ENCODE data around the gene CXCR6. TPM values are rescaled to one million over a fixed set of nuclear protein-coding genes. Genes with fewer than 3 reads are reported as not detected.

CXCR6 gene
- total RNA-seq, 1 experiment from 2014 or later: not detected

DNA sequence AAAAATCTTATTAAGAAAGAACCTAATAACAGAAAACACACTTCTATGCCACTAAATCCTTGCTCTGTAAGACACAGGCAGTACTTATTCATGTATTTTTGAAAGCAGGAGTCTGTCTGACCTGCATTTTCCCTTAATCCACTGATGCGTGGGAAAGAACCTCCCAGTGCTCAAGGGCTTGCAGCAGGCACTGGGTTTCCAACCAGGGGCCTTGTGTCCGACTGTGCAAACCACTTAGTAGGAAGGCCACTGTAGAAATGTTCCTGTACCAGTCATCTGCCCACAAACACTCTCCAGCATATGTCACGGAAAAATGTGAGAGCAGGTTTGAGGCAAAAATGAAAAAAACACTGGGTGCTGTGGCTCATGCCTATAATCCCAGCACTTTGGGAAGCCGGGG lies 12.4 kb downstream of the CXCR6 start (continued):
- TF ChIP-seq, protein P1, sequence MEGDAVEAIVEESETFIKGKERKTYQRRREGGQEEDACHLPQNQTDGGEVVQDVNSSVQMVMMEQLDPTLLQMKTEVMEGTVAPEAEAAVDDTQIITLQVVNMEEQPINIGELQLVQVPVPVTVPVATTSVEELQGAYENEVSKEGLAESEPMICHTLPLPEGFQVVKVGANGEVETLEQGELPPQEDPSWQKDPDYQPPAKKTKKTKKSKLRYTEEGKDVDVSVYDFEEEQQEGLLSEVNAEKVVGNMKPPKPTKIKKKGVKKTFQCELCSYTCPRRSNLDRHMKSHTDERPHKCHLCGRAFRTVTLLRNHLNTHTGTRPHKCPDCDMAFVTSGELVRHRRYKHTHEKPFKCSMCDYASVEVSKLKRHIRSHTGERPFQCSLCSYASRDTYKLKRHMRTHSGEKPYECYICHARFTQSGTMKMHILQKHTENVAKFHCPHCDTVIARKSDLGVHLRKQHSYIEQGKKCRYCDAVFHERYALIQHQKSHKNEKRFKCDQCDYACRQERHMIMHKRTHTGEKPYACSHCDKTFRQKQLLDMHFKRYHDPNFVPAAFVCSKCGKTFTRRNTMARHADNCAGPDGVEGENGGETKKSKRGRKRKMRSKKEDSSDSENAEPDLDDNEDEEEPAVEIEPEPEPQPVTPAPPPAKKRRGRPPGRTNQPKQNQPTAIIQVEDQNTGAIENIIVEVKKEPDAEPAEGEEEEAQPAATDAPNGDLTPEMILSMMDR (IDR thresholded peaks at IDR 0.05): no peak

DNA sequence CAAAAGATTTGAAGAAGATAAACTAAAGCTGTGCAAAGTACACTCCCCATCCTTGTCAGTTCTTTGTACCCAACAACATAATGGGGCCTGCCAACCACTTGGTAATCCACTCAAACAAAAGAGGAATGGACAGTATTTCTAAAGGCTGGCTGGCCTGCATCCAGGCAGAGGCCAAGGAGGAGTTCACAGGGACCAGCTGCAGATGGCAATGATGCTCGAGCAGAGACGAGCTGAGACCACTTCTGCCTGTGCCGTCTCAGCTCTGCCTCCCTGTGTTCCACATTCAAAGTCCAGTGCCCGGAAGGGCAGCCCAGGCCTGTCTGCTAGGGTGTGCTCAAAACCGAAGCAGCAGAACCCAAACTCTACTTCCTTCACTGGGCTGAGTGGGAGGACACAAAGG lies 14.3 kb downstream of the CXCR6 start:
- no peak overlapping the region for H3K4me3 Mint-ChIP-seq
- H3K4me1 Mint-ChIP-seq: no peaks in the 10 kb centered on the region
- H3K27me3 Mint-ChIP-seq (ENCODE audit: low read depth): no peaks in the 10 kb centered on the region
- TF ChIP-seq, protein P2, sequence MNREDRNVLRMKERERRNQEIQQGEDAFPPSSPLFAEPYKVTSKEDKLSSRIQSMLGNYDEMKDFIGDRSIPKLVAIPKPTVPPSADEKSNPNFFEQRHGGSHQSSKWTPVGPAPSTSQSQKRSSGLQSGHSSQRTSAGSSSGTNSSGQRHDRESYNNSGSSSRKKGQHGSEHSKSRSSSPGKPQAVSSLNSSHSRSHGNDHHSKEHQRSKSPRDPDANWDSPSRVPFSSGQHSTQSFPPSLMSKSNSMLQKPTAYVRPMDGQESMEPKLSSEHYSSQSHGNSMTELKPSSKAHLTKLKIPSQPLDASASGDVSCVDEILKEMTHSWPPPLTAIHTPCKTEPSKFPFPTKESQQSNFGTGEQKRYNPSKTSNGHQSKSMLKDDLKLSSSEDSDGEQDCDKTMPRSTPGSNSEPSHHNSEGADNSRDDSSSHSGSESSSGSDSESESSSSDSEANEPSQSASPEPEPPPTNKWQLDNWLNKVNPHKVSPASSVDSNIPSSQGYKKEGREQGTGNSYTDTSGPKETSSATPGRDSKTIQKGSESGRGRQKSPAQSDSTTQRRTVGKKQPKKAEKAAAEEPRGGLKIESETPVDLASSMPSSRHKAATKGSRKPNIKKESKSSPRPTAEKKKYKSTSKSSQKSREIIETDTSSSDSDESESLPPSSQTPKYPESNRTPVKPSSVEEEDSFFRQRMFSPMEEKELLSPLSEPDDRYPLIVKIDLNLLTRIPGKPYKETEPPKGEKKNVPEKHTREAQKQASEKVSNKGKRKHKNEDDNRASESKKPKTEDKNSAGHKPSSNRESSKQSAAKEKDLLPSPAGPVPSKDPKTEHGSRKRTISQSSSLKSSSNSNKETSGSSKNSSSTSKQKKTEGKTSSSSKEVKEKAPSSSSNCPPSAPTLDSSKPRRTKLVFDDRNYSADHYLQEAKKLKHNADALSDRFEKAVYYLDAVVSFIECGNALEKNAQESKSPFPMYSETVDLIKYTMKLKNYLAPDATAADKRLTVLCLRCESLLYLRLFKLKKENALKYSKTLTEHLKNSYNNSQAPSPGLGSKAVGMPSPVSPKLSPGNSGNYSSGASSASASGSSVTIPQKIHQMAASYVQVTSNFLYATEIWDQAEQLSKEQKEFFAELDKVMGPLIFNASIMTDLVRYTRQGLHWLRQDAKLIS (CRISPR knock-in tag; IDR thresholded peaks at IDR 0.05; ENCODE audit: borderline replicate concordance): no peak
- TF ChIP-seq SP1 (CRISPR knock-in tag; conservative IDR thresholded peaks at IDR 0.05) (no peak), ZBTB21 (CRISPR knock-in tag; IDR thresholded peaks at IDR 0.05; ENCODE audit: borderline replicate concordance) (no peak), NFATC4 (CRISPR knock-in tag; IDR thresholded peaks at IDR 0.05) (no peak), SMAD4 (CRISPR knock-in tag; IDR thresholded peaks at IDR 0.05) (no peak), GTF2I (CRISPR knock-in tag; conservative IDR thresholded peaks at IDR 0.05) (no peak), ELF4 (CRISPR knock-in tag; IDR thresholded peaks at IDR 0.05; ENCODE audit: low read depth) (no peak), HMGA2 (CRISPR knock-in tag; IDR thresholded peaks at IDR 0.05) (no peak), MXD4 (CRISPR knock-in tag; IDR thresholded peaks at IDR 0.05; ENCODE audit: borderline replicate concordance) (no peak), ZNF396 (CRISPR knock-in tag; IDR thresholded peaks at IDR 0.05; ENCODE audit: borderline replicate concordance) (no peak), ETV6 (CRISPR knock-in tag; IDR thresholded peaks at IDR 0.05) (no peak), SMAD3 (CRISPR knock-in tag; IDR thresholded peaks at IDR 0.05; ENCODE audit: borderline replicate concordance) (no peak), ZNF416 (CRISPR knock-in tag; IDR thresholded peaks at IDR 0.05) (no peak), TEAD1 (CRISPR knock-in tag; IDR thresholded peaks at IDR 0.05) (no peak)
- TF ChIP-seq, protein P3, sequence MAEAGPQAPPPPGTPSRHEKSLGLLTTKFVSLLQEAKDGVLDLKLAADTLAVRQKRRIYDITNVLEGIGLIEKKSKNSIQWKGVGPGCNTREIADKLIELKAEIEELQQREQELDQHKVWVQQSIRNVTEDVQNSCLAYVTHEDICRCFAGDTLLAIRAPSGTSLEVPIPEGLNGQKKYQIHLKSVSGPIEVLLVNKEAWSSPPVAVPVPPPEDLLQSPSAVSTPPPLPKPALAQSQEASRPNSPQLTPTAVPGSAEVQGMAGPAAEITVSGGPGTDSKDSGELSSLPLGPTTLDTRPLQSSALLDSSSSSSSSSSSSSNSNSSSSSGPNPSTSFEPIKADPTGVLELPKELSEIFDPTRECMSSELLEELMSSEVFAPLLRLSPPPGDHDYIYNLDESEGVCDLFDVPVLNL (CRISPR knock-in tag; IDR thresholded peaks at IDR 0.05; ENCODE audit: borderline replicate concordance, low read depth): no peak
- TF ChIP-seq, protein P1 (IDR thresholded peaks at IDR 0.05): no peak
- TF ChIP-seq, protein P4, sequence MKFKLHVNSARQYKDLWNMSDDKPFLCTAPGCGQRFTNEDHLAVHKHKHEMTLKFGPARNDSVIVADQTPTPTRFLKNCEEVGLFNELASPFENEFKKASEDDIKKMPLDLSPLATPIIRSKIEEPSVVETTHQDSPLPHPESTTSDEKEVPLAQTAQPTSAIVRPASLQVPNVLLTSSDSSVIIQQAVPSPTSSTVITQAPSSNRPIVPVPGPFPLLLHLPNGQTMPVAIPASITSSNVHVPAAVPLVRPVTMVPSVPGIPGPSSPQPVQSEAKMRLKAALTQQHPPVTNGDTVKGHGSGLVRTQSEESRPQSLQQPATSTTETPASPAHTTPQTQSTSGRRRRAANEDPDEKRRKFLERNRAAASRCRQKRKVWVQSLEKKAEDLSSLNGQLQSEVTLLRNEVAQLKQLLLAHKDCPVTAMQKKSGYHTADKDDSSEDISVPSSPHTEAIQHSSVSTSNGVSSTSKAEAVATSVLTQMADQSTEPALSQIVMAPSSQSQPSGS (CRISPR knock-in tag; IDR thresholded peaks at IDR 0.05; ENCODE audit: borderline replicate concordance, low read depth): no peak
- TF ChIP-seq, protein P5, sequence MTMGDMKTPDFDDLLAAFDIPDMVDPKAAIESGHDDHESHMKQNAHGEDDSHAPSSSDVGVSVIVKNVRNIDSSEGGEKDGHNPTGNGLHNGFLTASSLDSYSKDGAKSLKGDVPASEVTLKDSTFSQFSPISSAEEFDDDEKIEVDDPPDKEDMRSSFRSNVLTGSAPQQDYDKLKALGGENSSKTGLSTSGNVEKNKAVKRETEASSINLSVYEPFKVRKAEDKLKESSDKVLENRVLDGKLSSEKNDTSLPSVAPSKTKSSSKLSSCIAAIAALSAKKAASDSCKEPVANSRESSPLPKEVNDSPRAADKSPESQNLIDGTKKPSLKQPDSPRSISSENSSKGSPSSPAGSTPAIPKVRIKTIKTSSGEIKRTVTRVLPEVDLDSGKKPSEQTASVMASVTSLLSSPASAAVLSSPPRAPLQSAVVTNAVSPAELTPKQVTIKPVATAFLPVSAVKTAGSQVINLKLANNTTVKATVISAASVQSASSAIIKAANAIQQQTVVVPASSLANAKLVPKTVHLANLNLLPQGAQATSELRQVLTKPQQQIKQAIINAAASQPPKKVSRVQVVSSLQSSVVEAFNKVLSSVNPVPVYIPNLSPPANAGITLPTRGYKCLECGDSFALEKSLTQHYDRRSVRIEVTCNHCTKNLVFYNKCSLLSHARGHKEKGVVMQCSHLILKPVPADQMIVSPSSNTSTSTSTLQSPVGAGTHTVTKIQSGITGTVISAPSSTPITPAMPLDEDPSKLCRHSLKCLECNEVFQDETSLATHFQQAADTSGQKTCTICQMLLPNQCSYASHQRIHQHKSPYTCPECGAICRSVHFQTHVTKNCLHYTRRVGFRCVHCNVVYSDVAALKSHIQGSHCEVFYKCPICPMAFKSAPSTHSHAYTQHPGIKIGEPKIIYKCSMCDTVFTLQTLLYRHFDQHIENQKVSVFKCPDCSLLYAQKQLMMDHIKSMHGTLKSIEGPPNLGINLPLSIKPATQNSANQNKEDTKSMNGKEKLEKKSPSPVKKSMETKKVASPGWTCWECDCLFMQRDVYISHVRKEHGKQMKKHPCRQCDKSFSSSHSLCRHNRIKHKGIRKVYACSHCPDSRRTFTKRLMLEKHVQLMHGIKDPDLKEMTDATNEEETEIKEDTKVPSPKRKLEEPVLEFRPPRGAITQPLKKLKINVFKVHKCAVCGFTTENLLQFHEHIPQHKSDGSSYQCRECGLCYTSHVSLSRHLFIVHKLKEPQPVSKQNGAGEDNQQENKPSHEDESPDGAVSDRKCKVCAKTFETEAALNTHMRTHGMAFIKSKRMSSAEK (CRISPR knock-in tag; IDR thresholded peaks at IDR 0.05; ENCODE audit: borderline replicate concordance): no peak
- TF ChIP-seq, protein P6, sequence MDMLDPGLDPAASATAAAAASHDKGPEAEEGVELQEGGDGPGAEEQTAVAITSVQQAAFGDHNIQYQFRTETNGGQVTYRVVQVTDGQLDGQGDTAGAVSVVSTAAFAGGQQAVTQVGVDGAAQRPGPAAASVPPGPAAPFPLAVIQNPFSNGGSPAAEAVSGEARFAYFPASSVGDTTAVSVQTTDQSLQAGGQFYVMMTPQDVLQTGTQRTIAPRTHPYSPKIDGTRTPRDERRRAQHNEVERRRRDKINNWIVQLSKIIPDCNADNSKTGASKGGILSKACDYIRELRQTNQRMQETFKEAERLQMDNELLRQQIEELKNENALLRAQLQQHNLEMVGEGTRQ (CRISPR knock-in tag; IDR thresholded peaks at IDR 0.05): no peak
- peaks cover 80% of the 10 kb centered on the region for H3K36me3 Mint-ChIP-seq
- H3K9me3 Mint-ChIP-seq: no peaks in the 10 kb centered on the region
- ATAC-seq (no peak), DNase-seq (ENCODE audit: low spot score) (no peak)
- CTCF ChIA-PET: interaction anchor here (0.6 to 2.5 kb wide), 3 partner anchors 9 to 36 kb away, joined by 3 to 10 read pairs (median 3); no protein-coding TSS in a partner anchor
- POLR2A ChIA-PET: no interaction called here
- H3K27ac Mint-ChIP-seq: no peak overlapping the region

Measured in WTC11 (cell line).